ENCODE data around the gene PCDHGA6. TPM values are rescaled to one million over a fixed set of nuclear protein-coding genes. Genes with fewer than 3 reads are reported as not detected.

PCDHGA6 gene
- total and polyA plus RNA-seq, 2 donors (not counting 1 experiment from before 2014, with no cell fraction given): 0.78 to 2.5 TPM

GRCh38 chr5:141343953-141344463, 29.7 kb upstream of the PCDHGA6 start:
- ChIA-PET CTCF (interaction anchor here (1.6 to 1.7 kb wide), 2 partner anchors 15 to 24 kb away, joined by 5 read pairs; partner anchors contain the start of genes PCDHGA1 and TAF7), POLR2A (no interaction called here)
- Mint-ChIP-seq H3K9me3 (ENCODE audit: insufficient read depth) (peaks cover 5% of the 10 kb centered on the region), H3K4me1 (no peaks in the 10 kb centered on the region), H3K27me3 (peaks cover 56% of the 10 kb centered on the region), H3K27ac (no peak overlapping the region), H3K4me3 (peak overlapping the region; percentile 41)
- Histone ChIP-seq H3K27ac (ENCODE audit: low read length in 2 of 2) (no peak overlapping the region), H2AFZ (ENCODE audit: insufficient read depth, low read depth, low read length, poor library complexity, severe bottlenecking) (no peak overlapping the region), H4K20me1 (ENCODE audit: control insufficient read depth, insufficient read depth, low read length, poor library complexity, severe bottlenecking) (no peaks in the 10 kb centered on the region), H3K4me3 (ENCODE audit: control extremely low read depth in 1 of 5, extremely low read depth in 1 of 5, insufficient read depth in 1 of 5, low read depth in 2 of 5, low read length in 4 of 5) (no peak overlapping the region), H3K4me2 (replicated peaks; ENCODE audit: low read depth, low read length, poor library complexity, severe bottlenecking) (peak overlapping the region; percentile 5), H3K9ac (ENCODE audit: low read length) (no peak overlapping the region), H3K79me2 (ENCODE audit: control insufficient read depth, insufficient read depth, low read length) (no peaks in the 10 kb centered on the region), H3K36me3 (replicated peaks in 1 of 2; ENCODE audit: control extremely low read depth in 1 of 2, control insufficient read depth in 1 of 2, extremely low read depth in 1 of 2, insufficient read depth in 2 of 2, low read length in 1 of 2) (no peaks in the 10 kb centered on the region), H3K27me3 (replicated peaks in 1 of 4; ENCODE audit: control extremely low read depth in 1 of 4, control insufficient read depth in 3 of 4, insufficient read depth in 4 of 4, low read length in 3 of 4) (peaks cover 0 to 54% (median 27%) of the 10 kb centered on the region in 4 experiments), H3K4me1 (ENCODE audit: control insufficient read depth in 2 of 2, insufficient read depth in 2 of 2, low read length in 2 of 2) (peaks cover 0 to 5% of the 10 kb centered on the region in 2 donors), H3K9me3 (ENCODE audit: control extremely low read depth in 1 of 3, control insufficient read depth in 2 of 3, insufficient read depth in 1 of 3, low read length in 2 of 3) (peaks cover 0 to 55% (median 38%) of the 10 kb centered on the region in 3 donors)
- no peak for TF ChIP-seq EZH2 (IDR thresholded peaks at IDR 0.05; ENCODE audit: borderline replicate concordance, insufficient read depth, low read depth, low read length, poor library complexity, severe bottlenecking)
- peak; percentile 4 for TF ChIP-seq CTCF (IDR thresholded peaks at IDR 0.05)
- intact Hi-C loops (cut with micrococcal nuclease): no loop called here
- ATAC-seq (ENCODE audit: low read depth) (no peak), DNase-seq (no peak)
- WGBS (ENCODE audit: insufficient coverage): 42% methylated on average over 26 of the region's 31 CpGs

- H3K9me3 Mint-ChIP-seq (ENCODE audit: insufficient read depth): peaks cover 5% of the 10 kb centered on the region
- WGBS (ENCODE audit: insufficient coverage): 47% methylated on average over 16 of the region's 20 CpGs
Observed at GRCh38 chr5:141345327-141345726, 28.4 kb upstream of the PCDHGA6 start.

More at GRCh38 chr5:141345327-141345726, 28.4 kb upstream of the PCDHGA6 start:
- Histone ChIP-seq H3K9me3 (ENCODE audit: control extremely low read depth in 1 of 3, control insufficient read depth in 2 of 3, insufficient read depth in 1 of 3, low read length in 2 of 3) (peaks cover 0 to 50% (median 33%) of the 10 kb centered on the region in 3 donors), H3K4me1 (ENCODE audit: control insufficient read depth in 2 of 2, insufficient read depth in 2 of 2, low read length in 2 of 2) (peaks cover 0 to 5% of the 10 kb centered on the region in 2 donors), H3K36me3 (replicated peaks in 1 of 2; ENCODE audit: control extremely low read depth in 1 of 2, control insufficient read depth in 1 of 2, extremely low read depth in 1 of 2, insufficient read depth in 2 of 2, low read length in 1 of 2) (no peaks in the 10 kb centered on the region), H4K20me1 (ENCODE audit: control insufficient read depth, insufficient read depth, low read length, poor library complexity, severe bottlenecking) (no peaks in the 10 kb centered on the region), H3K4me2 (replicated peaks; ENCODE audit: low read depth, low read length, poor library complexity, severe bottlenecking) (no peak overlapping the region), H2AFZ (ENCODE audit: insufficient read depth, low read depth, low read length, poor library complexity, severe bottlenecking) (no peak overlapping the region), H3K4me3 (ENCODE audit: control extremely low read depth in 1 of 5, extremely low read depth in 1 of 5, insufficient read depth in 1 of 5, low read depth in 2 of 5, low read length in 4 of 5) (no peak overlapping the region), H3K9ac (ENCODE audit: low read length) (no peak overlapping the region), H3K27me3 (replicated peaks in 1 of 4; ENCODE audit: control extremely low read depth in 1 of 4, control insufficient read depth in 3 of 4, insufficient read depth in 4 of 4, low read length in 3 of 4) (peaks cover 0 to 51% (median 25%) of the 10 kb centered on the region in 4 experiments), H3K79me2 (ENCODE audit: control insufficient read depth, insufficient read depth, low read length) (no peaks in the 10 kb centered on the region), H3K27ac (ENCODE audit: low read length in 2 of 2) (no peak overlapping the region)
- no peak for ATAC-seq (ENCODE audit: low read depth)
- DNase-seq: no peak
- peaks cover 3% of the 10 kb centered on the region for H3K4me1 Mint-ChIP-seq
- no peak overlapping the region for H3K27ac Mint-ChIP-seq
- H3K27me3 Mint-ChIP-seq: peaks cover 61% of the 10 kb centered on the region
- TF ChIP-seq CTCF (IDR thresholded peaks at IDR 0.05) (no peak), EZH2 (IDR thresholded peaks at IDR 0.05; ENCODE audit: borderline replicate concordance, insufficient read depth, low read depth, low read length, poor library complexity, severe bottlenecking) (no peak)
- intact Hi-C loops (cut with micrococcal nuclease): no loop called here
- no peak overlapping the region for H3K4me3 Mint-ChIP-seq
- ChIA-PET CTCF (no interaction called here), POLR2A (no interaction called here)

Measured in B cell (primary cell).